A549 (cell line): ENCODE measurements around the gene TPPP2.

Source experiments
- CHD4 ChIP-seq: fragments of 200-600 bp; sonication (generic); IDR thresholded peaks from 2 replicates; pipeline ENCODE4 v1.6.1; 2016; ENCODE audit warnings: antibody characterized with exemption, mild to moderate bottlenecking, borderline replicate concordance
- CTCF ChIP-seq: fragments of >200 bp; sonication (Bioruptor Twin); formaldehyde crosslinking; IDR thresholded peaks from 3 replicates; pipeline ENCODE4 v1.5.1; 2016
- ELK1 ChIP-seq: fragments of 150-350 bp; IDR thresholded peaks from 2 replicates; pipeline ENCODE4 v1.6.1; 2014; ENCODE audit warnings: low read depth, mild to moderate bottlenecking, low read length
- EP300 ChIP-seq, 2 experiments: fragments of >200 bp; sonication (Bioruptor Twin); formaldehyde crosslinking; IDR thresholded peaks; 2 replicates in 1 of 2; 3 replicates in 1 of 2; pipeline ENCODE4 v1.6.1; 2016 to 2017
- HDAC2 ChIP-seq: fragments of 200-600 bp; sonication (generic); IDR thresholded peaks from 2 replicates; pipeline ENCODE4 v1.6.1; 2016
- HOXB13 ChIP-seq: fragments of 250-450 bp; sonication (Bioruptor Pico); IDR thresholded peaks from 2 replicates; pipeline ENCODE4 v1.5.0; 2020; ENCODE audit warnings: low read depth, mild to moderate bottlenecking, moderate library complexity
- MAX ChIP-seq: IDR thresholded peaks from 2 replicates; pipeline ENCODE4 v1.6.1; 2012
- POLR2A ChIP-seq: IDR thresholded peaks from 2 replicates; pipeline ENCODE4 v1.6.1; 2012; ENCODE audit warnings: mild to moderate bottlenecking, low read length
- RAD21 ChIP-seq, 2 experiments: fragments of >200 bp in 1 of 2; sonication (Bioruptor Twin) in 1 of 2; formaldehyde crosslinking in 1 of 2; IDR thresholded peaks in 1 of 2; conservative IDR thresholded peaks in 1 of 2; 2 replicates in 1 of 2; 3 replicates in 1 of 2; pipeline ENCODE4 v1.6.1; 2012 to 2018; ENCODE audit warnings: inconsistent platforms in 1 of 2
- RFX5 ChIP-seq: fragments of 450-650 bp; IDR thresholded peaks from 2 replicates; pipeline ENCODE4 v1.7.1; 2014; ENCODE audit warnings: antibody characterized with exemption, mild to moderate bottlenecking, moderate library complexity
- USF2 ChIP-seq: fragments of 450-650 bp; IDR thresholded peaks from 2 replicates; pipeline ENCODE4 v1.6.1; 2014; ENCODE audit warnings: antibody characterized with exemption
- ZFP36 ChIP-seq: fragments of 450-650 bp; IDR thresholded peaks from 2 replicates; pipeline ENCODE4 v1.6.1; 2014; ENCODE audit warnings: borderline replicate concordance; ENCODE audit not compliant: partially characterized antibody
- TF ChIP-seq, protein P1 (sequence below): IDR thresholded peaks from 2 replicates; pipeline ENCODE4 v1.6.1; 2012

DNA sequence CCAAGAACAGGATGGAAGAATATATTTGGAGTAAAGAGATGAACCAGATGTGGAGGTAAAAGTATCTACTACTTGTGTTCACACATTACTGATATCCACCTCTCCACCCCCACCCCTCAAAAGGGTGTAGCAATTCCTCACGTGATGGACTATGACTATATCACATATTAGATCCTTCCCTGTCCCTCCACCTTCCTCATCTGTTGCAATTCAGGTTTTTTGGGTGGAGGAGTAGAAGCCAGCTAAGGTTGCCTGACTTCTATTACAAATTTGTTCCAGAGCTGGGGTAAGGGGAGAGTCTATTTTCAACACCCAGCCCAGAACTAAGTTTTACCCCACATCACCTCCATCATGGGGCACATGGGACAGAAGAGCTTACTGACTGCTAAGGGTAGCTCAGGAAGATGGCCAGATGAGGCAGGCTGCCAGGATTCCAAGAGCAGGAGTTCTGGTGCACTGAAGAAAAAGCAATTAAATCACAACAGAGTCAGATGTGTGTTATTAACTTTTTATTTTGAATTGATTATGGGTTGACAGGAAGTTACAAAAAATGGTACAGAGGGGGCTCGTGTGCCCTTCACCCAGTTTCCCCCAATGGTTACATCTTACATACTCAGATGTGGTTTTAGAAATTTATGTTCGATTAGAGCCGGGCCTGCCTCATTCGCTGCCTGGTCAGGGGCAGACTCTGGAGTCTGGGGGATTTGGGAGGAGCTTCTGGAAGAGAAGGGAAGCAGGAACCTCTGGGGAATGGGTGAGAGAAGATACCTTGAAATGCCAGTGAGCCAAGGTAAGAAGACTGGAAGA lies 2.5 kb downstream of the TPPP2 start:
- TF ChIP-seq RAD21 (conservative IDR thresholded peaks at IDR 0.05 in 1 of 2, IDR thresholded peaks at IDR 0.05 in 1 of 2): no peak
- no peak for TF ChIP-seq CTCF
- no peak for TF ChIP-seq EP300 (IDR thresholded peaks at IDR 0.05)
- TF ChIP-seq, protein P1, sequence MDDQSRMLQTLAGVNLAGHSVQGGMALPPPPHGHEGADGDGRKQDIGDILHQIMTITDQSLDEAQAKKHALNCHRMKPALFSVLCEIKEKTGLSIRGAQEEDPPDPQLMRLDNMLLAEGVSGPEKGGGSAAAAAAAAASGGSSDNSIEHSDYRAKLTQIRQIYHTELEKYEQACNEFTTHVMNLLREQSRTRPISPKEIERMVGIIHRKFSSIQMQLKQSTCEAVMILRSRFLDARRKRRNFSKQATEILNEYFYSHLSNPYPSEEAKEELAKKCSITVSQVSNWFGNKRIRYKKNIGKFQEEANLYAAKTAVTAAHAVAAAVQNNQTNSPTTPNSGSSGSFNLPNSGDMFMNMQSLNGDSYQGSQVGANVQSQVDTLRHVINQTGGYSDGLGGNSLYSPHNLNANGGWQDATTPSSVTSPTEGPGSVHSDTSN: no peak
- no peak for TF ChIP-seq POLR2A
- TF ChIP-seq CHD4: no peak
- no peak for TF ChIP-seq USF2
- no peak for TF ChIP-seq ZFP36
- TF ChIP-seq MAX: no peak
- TF ChIP-seq ELK1: no peak
- TF ChIP-seq HDAC2: no peak
- TF ChIP-seq HOXB13: no peak
- no peak for TF ChIP-seq RFX5
